DMS79 treated with DMSO at 0.1 percent for 48 hours (cell line): ENCODE results near the gene RPL28.
A peak's percentile ranks its signal among the peaks of the same experiment; 100 is the strongest.

Experiments
- DNase-seq: peaks from one replicate; lab custom pipeline; 2025; lab: John Stamatoyannopoulos, UW

RPL28 gene

DNA sequence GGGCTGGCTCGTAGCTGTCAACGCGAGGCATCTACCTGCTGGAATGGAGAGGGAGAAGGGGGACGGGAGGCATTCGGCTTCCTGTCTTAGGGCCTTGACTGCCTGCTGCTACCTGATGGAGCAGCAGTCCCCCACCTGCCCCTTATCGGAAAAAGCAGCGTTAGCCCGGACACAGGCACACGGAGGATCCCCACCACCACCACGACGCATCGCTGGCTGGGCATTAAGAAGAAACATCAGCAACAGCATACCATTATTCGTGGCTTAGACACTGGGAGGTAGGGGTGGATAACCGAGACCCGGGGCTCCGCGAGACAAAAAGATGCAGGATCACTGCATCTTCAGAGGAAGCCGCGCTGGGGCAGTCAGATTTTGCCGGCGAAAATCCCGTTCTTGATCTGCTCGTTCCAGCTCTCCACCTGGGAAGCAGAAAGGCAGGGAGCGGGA, 32.4 kb upstream of the RPL28 start:
- DNase-seq = no peak

DNA sequence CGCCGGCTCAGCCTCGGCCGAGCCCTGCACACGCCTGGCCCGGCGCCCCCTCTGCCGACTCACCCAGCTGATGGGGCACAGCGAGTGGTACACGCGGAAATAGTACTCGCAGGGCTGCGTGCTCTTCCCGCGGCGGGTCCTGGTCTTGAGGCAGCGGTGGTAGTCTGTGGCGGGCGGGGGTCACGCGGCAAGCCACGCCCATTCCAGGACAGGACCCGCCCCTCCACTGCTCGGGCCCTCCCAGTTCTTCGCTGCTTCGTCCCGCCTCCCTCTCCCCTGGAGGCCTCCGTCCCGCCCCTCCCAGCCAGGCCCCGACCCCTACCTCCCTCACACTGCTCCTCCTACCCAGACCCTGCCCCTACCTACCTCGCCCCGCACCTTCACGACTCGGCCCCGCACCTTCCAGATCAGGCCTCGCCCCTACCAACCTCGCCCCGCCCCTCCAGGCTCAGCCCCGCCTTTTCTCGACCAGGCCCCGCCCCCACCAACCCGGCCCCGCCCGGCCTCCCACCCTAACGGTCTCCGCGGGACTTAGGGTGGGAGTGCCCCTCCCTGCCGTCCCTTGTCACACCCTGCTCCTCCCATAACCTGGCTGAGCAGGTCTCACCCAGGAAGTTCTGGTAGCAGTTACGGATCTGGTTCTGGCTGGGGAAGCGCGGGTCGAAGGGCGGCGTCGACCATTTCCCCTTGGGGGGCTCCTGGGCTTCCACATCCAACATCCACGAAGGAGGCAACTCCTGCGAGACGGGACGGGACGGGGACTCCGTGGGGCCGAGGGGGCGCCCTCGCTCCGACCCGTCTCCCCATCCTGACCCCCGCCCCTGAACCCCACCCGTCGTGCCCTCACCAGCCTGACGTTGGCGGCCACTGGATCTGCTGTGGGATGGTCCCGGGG, 31.7 kb upstream of the RPL28 start:
- DNase-seq = no peak

DNA sequence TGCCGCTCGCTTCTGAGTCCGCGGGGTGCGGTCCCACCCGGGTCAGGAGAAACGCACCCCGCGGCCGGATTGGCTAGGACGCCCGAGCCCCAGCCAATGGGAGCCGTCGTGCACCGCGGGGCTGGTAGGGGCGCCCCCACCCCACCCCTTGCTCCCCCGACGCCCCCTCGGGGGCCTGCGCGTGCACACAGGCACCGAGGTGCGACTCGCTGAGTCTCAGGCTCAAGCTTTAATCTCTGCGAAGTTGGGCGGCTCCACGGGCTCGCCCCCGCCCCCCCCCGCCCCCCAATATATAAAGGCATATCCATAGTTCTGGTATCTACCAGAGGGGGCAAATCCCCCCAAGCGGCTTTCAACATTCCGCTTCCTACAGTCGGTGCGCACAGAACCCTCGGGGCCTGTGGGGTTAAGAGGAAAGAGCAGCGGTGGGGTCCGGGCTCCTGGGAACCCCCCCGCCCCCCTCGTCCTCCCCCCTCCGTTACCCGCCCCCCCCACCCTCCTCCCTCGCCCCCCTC, 31.0 kb upstream of the RPL28 start, which contains the start of gene COX6B2:
TSS of gene COX6B2 (minus strand) at position 22 of the 515 bp plus-strand sequence. CDS start 198 bp downstream, outside the sequence.
- no peak for DNase-seq

DNA sequence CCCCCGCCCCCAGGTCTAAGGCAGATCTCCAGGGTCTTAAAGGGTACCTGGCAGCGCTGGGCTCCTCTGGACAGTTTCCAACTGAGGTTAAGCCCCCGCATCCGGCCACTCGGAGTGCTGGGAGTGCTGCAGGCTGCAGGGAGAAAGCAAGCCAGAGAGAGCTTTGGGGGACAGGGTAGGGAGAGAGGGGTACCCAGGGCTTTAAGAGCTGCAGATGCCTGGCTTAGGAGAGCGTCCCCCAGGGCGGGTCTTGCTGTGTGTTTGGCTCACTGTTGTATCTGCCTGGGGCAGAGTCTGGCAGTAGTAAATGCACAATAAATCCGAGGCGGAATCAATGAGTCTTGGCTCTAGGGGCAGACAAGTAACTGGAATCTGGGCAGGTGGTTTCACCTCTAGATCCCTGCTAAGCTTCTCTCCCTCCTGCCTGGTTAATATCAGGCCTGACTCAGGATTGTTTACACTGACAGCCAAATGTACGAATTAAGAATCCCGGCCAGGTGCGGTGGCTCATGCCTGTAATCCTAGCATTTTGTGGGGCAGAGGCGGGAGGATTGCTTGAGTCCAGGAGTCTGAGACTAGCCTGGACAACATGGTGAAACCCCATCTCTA, 30.4 kb upstream of the RPL28 start:
- DNase-seq = no peak

DNA sequence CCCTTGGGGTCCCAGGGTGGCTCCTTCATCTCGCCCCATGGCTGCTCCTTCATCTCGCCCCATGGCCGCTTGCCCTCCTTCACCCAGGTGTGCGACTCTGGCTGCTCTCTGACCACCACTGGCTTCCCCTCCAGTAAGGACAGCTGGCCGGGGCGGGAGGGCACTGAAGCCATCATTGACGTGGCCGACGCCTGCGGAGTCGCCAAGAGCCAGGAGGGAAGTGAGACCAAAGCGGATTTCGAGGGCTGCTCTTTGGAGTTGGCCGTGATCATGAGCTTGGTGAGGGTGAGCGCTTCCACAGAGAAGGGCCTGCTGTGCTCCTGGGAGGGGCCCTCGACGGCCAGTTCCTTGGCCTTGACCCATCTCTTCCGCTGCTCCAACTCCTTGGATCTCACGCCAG, 27.2 kb upstream of the RPL28 start:
- no peak for DNase-seq

DNA sequence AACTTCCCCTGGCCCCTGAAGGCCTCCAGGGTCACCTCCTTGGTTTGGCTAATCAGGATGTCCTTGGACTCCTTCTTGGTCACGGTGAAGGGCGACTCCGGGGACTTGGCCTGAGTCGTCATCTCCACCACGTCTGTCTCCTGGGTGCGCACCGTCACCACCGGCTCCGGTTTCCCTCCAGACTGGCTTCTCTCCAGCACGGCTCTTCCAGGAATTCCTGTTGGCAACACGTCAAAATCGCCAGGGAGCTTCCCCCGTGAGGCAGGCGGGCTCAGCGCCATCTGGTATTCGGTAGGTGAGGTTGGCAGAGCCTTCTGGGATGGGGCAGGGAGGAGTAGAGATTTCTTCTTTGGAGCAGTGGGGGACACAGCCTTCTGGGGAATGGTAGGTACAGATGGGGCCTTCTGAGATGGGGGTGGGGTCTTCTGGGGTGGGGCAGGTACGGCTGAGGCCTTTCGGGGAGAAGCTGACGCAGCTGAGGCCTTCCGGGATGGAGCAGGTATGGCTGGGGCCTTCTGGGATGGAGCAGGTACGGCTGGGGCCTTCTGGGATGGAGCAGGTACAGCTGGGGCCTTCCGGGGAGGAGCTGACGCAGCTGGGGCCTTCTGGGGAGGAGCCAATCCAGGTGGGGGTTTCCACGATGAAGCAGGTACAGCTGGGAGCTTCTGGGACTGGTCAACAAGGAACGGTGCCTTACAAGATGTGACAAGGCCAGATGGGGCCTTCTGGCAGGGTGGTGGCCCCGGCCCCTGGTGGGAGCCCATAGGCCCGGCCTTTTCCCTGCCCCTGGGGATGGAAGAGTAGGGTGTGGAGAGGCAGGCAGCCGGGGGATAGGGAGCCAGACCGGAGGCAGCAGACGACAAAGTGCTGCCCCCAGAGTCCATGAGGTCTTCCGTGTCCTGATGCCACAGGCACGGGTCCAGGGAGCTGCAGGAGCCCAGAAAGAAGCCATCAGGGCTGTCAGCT, 26.5 kb upstream of the RPL28 start:
- no peak for DNase-seq

DNA sequence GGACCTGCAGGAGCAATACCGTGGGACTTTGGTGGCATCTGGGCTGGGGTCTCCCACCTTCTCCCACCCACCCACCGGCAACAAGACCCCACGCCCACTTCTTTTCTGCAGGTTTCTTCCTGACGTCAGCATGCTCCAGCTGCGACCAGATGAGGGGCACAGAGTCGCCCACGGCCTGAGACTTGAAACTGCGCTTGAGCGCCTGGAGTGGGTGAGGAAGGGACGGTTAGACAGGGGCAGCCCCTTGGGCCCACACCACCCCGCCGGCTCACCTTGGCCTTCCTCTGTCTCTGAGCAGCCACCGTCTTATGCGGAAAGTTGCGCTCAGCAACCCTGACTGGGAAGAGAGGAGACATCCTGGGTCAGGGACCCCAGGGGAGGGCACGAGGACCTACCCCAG, 24.8 kb upstream of the RPL28 start:
- no peak for DNase-seq

DNA sequence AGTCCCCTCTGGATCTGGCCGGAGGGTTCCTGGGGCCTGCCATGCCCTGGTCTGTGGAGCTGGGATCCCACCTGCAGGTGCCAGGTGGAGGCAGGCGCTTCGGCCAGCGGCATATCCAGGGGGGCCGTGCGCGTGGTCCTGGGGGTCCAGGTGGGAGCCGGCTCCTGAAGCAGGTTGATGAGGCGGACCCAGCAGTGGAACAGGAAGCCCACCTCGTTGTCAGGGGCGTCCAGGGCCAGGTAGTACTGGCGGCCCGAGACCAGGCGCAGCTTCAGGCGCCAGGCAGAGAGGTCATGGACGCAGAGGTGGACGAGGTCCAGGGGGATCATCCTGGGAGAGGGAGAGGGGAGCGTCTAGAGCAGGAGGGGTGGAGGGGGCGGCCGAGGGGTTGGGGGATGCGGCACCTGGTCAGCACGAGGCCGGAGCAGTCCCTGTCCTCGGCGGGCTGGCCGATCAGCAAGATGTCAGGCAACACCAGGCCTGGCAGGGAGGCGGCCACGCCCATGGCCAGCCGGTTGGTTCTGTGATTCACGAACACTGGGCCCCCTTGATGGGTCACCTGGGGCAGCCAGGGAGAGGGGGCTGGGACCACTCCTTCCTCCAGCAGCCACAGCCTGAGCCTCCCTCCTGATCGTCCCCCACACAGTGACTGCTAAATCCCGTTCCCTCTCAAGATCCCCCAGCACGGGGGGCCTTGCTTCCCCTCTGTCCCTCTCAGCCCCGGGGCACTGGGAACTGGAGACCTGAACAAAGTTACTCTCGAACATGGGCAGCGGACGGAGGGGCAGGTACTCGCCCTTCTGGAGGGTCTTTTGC, 23.4 kb upstream of the RPL28 start:
- no peak for DNase-seq

DNA sequence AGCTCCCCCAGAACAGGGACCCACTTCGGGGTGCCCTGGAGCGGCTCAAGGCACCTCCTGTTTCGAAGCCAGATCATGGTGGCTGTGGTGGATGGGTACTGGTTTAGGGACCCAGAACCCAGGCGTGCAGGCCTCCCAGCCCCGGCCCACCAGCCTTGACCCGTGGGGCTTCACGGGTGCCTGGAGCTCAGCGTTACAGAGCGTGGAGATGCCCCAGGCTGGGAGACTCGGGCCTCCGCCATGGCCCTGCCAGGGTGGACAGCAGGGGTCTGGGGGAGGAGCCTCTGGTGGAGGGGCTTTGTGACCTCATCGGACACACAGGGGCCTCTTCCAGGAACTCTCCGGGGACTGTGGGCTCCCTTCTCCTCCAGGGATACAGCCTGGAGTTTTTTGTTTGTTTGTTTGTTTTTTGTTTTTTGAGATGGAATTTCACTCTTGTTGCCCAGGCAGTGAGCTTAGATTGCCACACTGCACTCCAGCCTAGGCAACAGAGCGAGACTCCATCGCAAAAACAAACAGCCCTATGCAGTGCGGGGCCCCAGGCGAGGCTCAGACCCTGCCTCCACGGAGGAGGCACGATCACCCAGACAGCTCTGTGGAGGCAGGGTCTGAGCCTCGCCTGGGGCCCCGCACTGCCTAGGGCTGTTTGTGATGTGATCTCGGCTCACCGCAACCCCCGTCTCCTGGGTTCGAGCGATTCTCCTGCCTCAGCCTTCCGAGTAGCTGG, 22.6 kb upstream of the RPL28 start, which contains the start of gene GARIN5B:
TSS of gene GARIN5B (minus strand) at position 271 of the 727 bp plus-strand sequence. CDS start at position 77, 194 bp downstream.
- no peak for DNase-seq

DNA sequence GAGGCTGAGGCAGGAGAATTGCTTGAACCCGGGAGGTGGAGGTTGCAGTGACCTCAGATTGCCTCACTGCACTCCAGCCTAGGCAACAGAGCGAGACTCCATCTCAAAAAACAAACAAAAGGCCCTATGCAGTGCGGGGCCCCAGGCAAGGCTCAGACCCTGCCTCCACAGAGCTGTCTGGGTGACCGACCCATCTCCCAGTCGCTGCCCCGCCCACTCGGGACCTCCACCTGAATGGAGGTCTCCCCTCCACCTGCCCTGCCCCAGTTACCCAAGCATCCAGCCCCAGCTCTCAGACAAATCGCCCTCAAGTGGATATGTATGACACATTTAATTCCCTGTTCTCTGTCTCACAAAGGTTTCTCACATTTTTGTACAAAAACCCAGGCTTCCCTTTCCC, 20.5 kb upstream of the RPL28 start:
- no peak for DNase-seq

DNA sequence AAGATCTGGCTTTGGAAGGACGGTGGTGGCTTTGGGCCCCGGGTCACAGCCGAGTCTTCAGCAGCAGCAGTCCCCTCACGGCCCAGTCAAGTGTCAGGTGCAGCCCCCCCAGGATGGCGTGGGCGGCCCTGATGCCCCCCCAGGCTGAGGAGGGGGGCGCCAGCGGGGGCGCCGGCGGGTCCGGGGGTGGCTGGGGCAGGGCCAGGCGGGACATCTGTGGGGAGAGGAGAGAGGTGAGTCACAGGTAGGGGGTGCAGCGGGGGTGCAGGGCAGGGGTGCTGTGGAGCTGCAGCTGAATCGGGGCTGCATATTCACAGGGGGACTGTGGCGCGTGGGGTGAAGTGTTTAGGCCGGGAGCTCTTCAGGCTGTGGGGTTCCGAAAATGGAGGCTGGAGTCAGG, 19.8 kb upstream of the RPL28 start:
- DNase-seq = no peak

DNA sequence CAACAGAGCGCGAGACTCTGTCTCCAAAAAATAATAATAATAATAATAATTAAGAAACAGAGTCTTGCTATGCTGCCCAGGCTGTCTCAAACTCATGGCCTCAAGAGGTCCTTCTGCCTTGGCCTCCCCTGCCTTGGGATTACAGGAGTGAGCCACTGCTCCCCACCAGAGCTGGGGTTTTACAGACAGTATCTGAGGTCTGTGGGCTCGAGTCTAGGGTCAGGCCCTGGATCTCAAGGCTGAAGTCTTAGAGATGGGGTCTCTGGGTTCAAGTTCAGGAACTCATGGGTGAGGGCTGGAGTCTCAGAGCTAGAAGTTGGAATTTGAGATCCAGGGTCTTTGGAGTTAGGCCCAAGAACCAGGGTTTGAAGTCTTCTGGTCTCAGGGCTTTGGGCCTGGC, 18.9 kb upstream of the RPL28 start:
- DNase-seq = no peak

DNA sequence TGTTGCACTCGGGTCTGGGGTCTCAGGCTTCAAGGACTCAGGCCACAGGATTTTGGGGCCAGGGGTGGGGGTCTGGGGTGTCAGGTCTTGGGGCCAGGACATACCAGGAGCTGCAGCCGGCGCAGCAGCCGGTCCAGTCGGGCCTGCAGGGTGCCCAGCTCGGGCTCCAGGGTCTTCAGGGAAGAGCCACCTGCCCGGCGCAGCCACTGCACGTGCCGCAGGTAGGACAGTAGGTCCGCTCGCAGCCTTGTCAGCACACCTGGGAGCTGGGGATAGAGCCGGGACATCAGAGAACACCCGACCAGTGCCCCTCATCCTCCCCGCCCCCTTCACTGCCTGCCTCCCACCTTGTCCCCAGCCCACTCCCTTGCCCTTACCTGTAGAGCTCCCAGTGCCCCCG, 17.6 kb upstream of the RPL28 start:
- no peak for DNase-seq

DNA sequence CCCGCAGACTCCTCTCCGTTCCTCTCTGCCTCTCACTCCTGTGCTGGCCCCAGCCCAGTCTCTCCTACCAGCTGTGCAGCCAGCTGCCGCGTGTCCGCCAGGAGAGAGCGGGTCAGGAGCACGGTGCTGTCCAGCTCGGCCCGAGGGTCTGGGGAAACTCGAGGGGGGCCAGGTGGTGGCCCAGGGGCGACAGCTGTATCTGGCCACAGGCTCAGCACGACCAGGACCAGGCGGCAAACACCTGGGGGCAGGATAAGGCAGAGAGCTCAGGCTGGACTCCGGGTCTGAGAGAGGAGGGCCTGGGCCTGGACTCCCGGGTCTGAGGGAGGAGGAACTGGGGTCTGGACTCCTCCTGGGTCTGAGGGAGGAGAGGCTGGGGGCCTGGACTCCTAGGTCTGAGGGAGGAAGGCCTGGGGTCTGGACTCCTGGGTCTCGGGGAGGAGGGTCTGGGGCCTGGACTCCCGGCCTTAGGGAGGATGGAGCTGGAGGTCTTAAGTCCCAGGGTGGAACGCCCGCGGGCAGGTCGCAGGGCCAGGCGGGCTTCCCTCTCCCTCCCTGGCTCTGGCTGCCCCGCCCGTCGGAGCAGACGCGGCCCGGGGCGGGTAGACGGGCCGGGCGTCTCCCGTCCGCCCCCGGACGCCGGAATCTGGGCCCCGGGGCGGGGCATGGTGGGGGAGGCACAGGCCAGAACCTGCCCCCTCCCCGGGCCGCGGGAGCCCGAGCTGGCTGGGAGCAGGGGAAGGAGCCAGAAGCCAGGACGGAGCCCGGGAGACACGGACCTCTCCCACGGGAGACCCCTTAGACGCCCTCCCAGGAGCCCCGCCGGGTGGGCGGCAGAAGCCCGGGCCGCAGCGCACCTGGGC, 16.8 kb upstream of the RPL28 start:
- no peak for DNase-seq

DNA sequence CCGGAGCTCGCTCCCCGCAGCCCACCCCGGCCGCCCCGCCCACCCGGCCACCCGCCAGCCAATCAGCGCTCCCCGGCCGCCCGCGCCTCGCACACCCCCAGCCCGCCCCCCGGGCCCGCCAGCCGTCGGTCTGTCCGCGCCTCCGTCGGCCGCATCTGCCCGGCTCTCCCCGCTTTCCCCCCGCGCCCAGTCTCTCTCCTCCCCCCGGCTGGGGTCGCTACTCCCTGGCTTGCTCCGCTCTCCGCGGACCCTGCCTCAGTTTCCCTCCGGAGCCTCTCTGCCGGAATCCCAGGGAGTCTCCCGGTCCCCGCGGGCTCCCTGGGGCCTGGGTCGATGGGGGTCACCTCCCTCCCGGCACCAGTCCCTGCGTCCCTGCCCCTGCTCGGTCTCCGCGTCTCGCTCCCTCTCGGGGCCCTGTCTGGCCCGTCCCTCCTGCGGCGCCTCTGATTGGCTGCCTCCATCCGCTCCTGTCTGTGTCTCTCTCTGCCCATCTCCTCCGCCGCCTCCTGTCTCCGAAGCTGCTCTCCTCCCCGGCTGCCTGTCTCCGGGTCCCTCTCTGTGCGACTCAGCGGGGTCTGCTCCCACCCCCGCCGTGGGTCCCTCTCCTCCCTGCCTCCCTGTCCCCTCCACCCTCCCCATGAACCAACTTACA, 16.0 kb upstream of the RPL28 start:
- DNase-seq = peak; percentile 25

DNA sequence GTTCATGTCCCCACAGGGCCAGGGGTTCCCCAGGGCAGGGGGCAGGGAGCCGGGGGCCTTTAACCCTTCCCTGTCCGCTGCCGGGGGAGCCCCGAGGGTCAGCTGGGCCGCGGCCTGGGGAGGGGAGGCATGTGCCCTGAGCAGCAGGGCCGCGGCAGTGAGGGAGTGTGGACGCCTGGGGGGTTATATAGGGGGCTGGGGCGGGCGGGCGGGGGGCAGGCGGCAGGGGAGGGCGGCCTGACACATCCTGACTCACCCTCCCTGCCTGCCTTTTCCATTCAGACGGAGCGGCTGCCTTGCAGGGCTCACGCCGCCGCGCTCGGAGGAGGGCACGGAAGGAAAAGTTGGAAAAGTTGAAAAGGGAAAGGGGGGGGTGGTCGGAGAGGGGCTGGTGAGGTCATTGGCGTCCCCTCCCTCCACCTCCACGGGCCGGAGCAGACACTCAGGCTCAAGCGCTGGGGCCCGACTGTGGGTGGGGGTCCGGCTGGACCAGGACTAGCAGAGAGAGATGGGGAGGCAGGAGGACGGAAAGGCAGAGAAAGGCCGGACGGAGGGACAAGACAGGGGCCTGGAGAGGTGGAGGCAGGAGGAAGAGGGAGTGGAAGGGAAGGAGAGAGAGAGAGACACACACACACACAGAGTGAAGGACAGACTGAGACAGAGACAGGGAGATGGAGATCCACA, 15.3 kb upstream of the RPL28 start, which contains the start of gene IL11:
TSS of gene IL11 (minus strand) at position 159 of the 684 bp plus-strand sequence. CDS start at position 6, 153 bp downstream.
- DNase-seq = no peak

DNA sequence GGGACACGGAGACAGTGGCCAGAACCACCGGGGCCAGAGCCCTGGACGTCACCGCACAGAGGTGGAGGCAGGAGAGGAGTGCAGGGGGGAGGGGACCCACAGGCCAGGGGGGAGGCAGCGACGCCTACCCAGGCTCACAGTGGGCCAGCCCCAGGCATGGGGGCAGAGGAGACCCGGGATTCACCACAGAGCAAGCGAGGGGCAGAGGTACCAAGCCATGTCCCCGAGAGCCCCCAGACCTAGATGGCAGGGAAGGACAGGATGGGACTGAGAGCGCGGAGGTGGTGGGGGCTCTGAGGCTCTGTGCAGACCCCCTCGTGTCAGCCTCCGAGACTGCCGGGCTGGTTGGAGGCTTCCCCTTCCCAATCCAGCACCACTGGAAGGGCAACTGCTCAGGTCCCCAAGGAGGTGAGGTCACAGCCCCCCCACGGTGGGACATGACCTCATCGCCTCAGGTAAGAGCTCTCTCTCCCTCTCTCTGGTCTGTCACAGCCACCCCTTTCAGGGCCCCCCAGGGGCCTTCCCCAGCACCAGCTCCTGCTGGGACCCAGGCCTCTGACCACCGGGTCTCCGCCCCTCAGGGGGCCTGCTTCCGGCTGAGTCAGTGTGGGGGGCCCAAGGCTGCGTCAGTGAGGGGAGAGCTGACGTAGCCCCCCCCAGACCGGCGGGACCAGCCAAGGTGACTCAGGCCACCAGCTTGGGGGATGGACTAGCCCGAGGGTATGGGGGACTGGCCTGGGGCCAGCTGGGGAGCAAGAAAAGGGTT, 13.2 kb upstream of the RPL28 start:
- DNase-seq = no peak
